Measurements from ENCODE around the gene HES3. TPM values are rescaled to one million over a fixed set of nuclear protein-coding genes. Genes with fewer than 3 reads are reported as not detected.

The HES3 gene
- total and polyA plus RNA-seq, 2 experiments from 2014 or later, result not detected

- DNase-seq (ENCODE audit: low read depth in 1 of 2, low spot score in 1 of 2), result no peak
- H3K36me3 ChIP-seq, result no peaks in the 10 kb centered on the region
- TF ChIP-seq CTCF (IDR thresholded peaks at IDR 0.05; ENCODE audit: low read depth, low read length), result no peak
- H3K4me1 ChIP-seq (ENCODE audit: low read depth), result peaks cover 13% of the 10 kb centered on the region
- no peak overlapping the region for H3K27ac ChIP-seq
- H3K27me3 ChIP-seq, result no peaks in the 10 kb centered on the region
- no peaks in the 10 kb centered on the region for H3K9me3 ChIP-seq (ENCODE audit: low read depth)
- H3K4me3 ChIP-seq, result no peak overlapping the region
These were observed 37.8 kb downstream of the HES3 start for GRCh38 chr1:6281511-6282402.

- no peak overlapping the region for H3K4me3 ChIP-seq
- no peak for DNase-seq (ENCODE audit: low read depth in 1 of 2, low spot score in 1 of 2)
- no peaks in the 10 kb centered on the region for H3K36me3 ChIP-seq
- H3K27ac ChIP-seq, result no peak overlapping the region
- H3K27me3 ChIP-seq, result no peaks in the 10 kb centered on the region
- TF ChIP-seq CTCF (IDR thresholded peaks at IDR 0.05; ENCODE audit: low read depth, low read length), result no peak
- H3K9me3 ChIP-seq (ENCODE audit: low read depth), result no peaks in the 10 kb centered on the region
- H3K4me1 ChIP-seq (ENCODE audit: low read depth), result peaks cover 9% of the 10 kb centered on the region
These were observed 38.7 kb downstream of the HES3 start for GRCh38 chr1:6282577-6283270.

- Histone ChIP-seq H3K36me3 (no peaks in the 10 kb centered on the region), H3K4me1 (ENCODE audit: low read depth) (peaks cover 2% of the 10 kb centered on the region), H3K27ac (no peak overlapping the region), H3K27me3 (no peaks in the 10 kb centered on the region), H3K9me3 (ENCODE audit: low read depth) (no peaks in the 10 kb centered on the region), H3K4me3 (no peak overlapping the region)
- no peak for DNase-seq (ENCODE audit: low read depth in 1 of 2, low spot score in 1 of 2)
- TF ChIP-seq CTCF (IDR thresholded peaks at IDR 0.05; ENCODE audit: low read depth, low read length), result no peak
These were observed 41.4 kb downstream of the HES3 start for GRCh38 chr1:6285336-6285735.

DNA sequence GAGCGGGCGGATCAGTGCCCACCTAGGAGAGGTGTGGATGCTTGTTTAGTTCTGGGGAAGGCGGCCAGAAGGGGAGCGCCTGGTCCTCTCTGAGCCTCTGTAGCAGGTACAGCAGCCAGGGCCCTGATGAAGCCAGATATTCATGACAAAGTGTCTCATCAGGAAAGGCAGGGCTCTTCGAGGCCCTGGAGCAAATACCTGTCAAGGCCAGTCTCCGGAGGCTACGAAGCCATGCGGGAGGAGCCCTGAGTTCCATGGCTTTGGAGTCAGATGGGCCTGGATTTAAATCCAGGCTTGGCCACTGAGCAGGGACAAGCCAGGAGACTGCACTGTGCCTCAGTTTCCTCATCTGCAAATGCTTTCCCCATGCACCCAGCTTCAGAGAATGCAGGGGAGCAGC lies 42.3 kb downstream of the HES3 start:
- no peak for DNase-seq (ENCODE audit: low read depth in 1 of 2, low spot score in 1 of 2)
- Histone ChIP-seq H3K27ac (no peak overlapping the region), H3K4me1 (ENCODE audit: low read depth) (peaks cover 4% of the 10 kb centered on the region), H3K4me3 (no peak overlapping the region), H3K9me3 (ENCODE audit: low read depth) (no peaks in the 10 kb centered on the region), H3K36me3 (no peaks in the 10 kb centered on the region), H3K27me3 (no peaks in the 10 kb centered on the region)
- TF ChIP-seq CTCF (IDR thresholded peaks at IDR 0.05; ENCODE audit: low read depth, low read length), result no peak

- peaks cover 4% of the 10 kb centered on the region for H3K4me1 ChIP-seq (ENCODE audit: low read depth)
- TF ChIP-seq CTCF (IDR thresholded peaks at IDR 0.05; ENCODE audit: low read depth, low read length), result no peak
- no peak for DNase-seq (ENCODE audit: low read depth in 1 of 2, low spot score in 1 of 2)
- no peaks in the 10 kb centered on the region for H3K36me3 ChIP-seq
- no peaks in the 10 kb centered on the region for H3K9me3 ChIP-seq (ENCODE audit: low read depth)
- no peaks in the 10 kb centered on the region for H3K27me3 ChIP-seq
- no peak overlapping the region for H3K4me3 ChIP-seq
- no peak overlapping the region for H3K27ac ChIP-seq
These were observed 43.0 kb downstream of the HES3 start for GRCh38 chr1:6287029-6287428.
